GM18861 (cell line): ENCODE results near the gene CAMTA1.

Source experiments
- ATAC-seq: cut with Tn5 transposase; IDR thresholded peaks from one replicate; pipeline ENCODE4 v1.9.1; 2021; ENCODE audit not compliant: unreplicated experiment

CAMTA1 gene

GRCh38 chr1:7495962-7496361 is 710.7 kb downstream of the CAMTA1 start:
- ATAC-seq, result no peak

GRCh38 chr1:7497107-7497637 is 711.9 kb downstream of the CAMTA1 start:
- no peak for ATAC-seq

GRCh38 chr1:7500381-7501083 is 715.3 kb downstream of the CAMTA1 start:
- ATAC-seq, result no peak

GRCh38 chr1:7501084-7501491 is 715.8 kb downstream of the CAMTA1 start:
- ATAC-seq, result no peak

- no peak for ATAC-seq
Observed at GRCh38 chr1:7501723-7502603, 716.7 kb downstream of the CAMTA1 start.

GRCh38 chr1:7503691-7504437 is 718.6 kb downstream of the CAMTA1 start:
- ATAC-seq, result no peak

GRCh38 chr1:7504438-7504720 is 719.1 kb downstream of the CAMTA1 start:
- ATAC-seq, result no peak

GRCh38 chr1:7505094-7505770 is 720.0 kb downstream of the CAMTA1 start:
- ATAC-seq, result no peak

- ATAC-seq, result no peak
Observed at GRCh38 chr1:7505771-7506453, 720.7 kb downstream of the CAMTA1 start.

- ATAC-seq, result no peak
Observed at GRCh38 chr1:7506454-7507284, 721.4 kb downstream of the CAMTA1 start.

- no peak for ATAC-seq
Observed at GRCh38 chr1:7507285-7508019, 722.2 kb downstream of the CAMTA1 start.

GRCh38 chr1:7508052-7508933 is 723.0 kb downstream of the CAMTA1 start:
- ATAC-seq, result no peak

- no peak for ATAC-seq
Observed at GRCh38 chr1:7508934-7509519, 723.8 kb downstream of the CAMTA1 start.

GRCh38 chr1:7509598-7509997 is 724.3 kb downstream of the CAMTA1 start:
- ATAC-seq, result no peak

- ATAC-seq, result no peak
Observed at GRCh38 chr1:7510389-7510931, 725.2 kb downstream of the CAMTA1 start.

- ATAC-seq, result no peak
Observed at GRCh38 chr1:7511381-7511780, 726.1 kb downstream of the CAMTA1 start.

GRCh38 chr1:7513081-7513480 is 727.8 kb downstream of the CAMTA1 start:
- no peak for ATAC-seq
